Activated gamma-delta T cell treated with anti-CD3 and anti-CD28 coated beads, Interleukin-2, amount 50 U/mL, for 16 hours (primary cell): ENCODE data around the gene TOP3A.

Experiments
- DNase-seq: peaks from one replicate; pipeline ENCODE4 v3.0.0-alpha.2; 2020; ENCODE audit warnings: low read depth

TOP3A gene

GRCh38 chr17:18253187-18253884, 61.5 kb downstream of the TOP3A start:
- no peak for DNase-seq

GRCh38 chr17:18252160-18252559, 62.6 kb downstream of the TOP3A start:
- no peak for DNase-seq

GRCh38 chr17:18251204-18251603, 63.6 kb downstream of the TOP3A start:
- no peak for DNase-seq

GRCh38 chr17:18250708-18251107, 64.1 kb downstream of the TOP3A start:
- no peak for DNase-seq

GRCh38 chr17:18250259-18250658, 64.5 kb downstream of the TOP3A start:
- DNase-seq: no peak

- DNase-seq: no peak
These were observed 66.0 kb downstream of the TOP3A start for GRCh38 chr17:18248811-18249210.

GRCh38 chr17:18248300-18248731, 66.5 kb downstream of the TOP3A start:
- peak; percentile 49 for DNase-seq

GRCh38 chr17:18247613-18248001, 67.2 kb downstream of the TOP3A start:
- no peak for DNase-seq

GRCh38 chr17:18246880-18247612, 67.7 kb downstream of the TOP3A start:
- no peak for DNase-seq

GRCh38 chr17:18246109-18246725, 68.6 kb downstream of the TOP3A start:
- no peak for DNase-seq

- no peak for DNase-seq
These were observed 69.6 kb downstream of the TOP3A start for GRCh38 chr17:18245038-18245776.

- DNase-seq: no peak
These were observed 73.4 kb downstream of the TOP3A start for GRCh38 chr17:18241229-18241871.

GRCh38 chr17:18240449-18240848, 74.3 kb downstream of the TOP3A start:
- DNase-seq: no peak

- no peak for DNase-seq
These were observed 76.5 kb downstream of the TOP3A start for GRCh38 chr17:18238299-18238698.

- DNase-seq: no peak
These were observed 77.3 kb downstream of the TOP3A start for GRCh38 chr17:18237461-18237860.

GRCh38 chr17:18236494-18236893, 78.3 kb downstream of the TOP3A start:
- no peak for DNase-seq

GRCh38 chr17:18235743-18236256, 79.0 kb downstream of the TOP3A start:
- DNase-seq: no peak

- no peak for DNase-seq
These were observed 79.9 kb downstream of the TOP3A start for GRCh38 chr17:18234853-18235380.

- DNase-seq: no peak
These were observed 80.8 kb downstream of the TOP3A start for GRCh38 chr17:18233803-18234518.

GRCh38 chr17:18231164-18231563, 83.6 kb downstream of the TOP3A start:
- DNase-seq: no peak
